Measurements from ENCODE around the gene PLCG2.
"Not testable (repeated sequence)": the region's sequence is repeated elsewhere in the genome, so short reads cannot be mapped to it uniquely, and the experiment has no call there.

The PLCG2 gene

GRCh38 chr16:81755915-81756614, 23.0 kb upstream of the PLCG2 start:
- DNase-seq = no peak

DNA sequence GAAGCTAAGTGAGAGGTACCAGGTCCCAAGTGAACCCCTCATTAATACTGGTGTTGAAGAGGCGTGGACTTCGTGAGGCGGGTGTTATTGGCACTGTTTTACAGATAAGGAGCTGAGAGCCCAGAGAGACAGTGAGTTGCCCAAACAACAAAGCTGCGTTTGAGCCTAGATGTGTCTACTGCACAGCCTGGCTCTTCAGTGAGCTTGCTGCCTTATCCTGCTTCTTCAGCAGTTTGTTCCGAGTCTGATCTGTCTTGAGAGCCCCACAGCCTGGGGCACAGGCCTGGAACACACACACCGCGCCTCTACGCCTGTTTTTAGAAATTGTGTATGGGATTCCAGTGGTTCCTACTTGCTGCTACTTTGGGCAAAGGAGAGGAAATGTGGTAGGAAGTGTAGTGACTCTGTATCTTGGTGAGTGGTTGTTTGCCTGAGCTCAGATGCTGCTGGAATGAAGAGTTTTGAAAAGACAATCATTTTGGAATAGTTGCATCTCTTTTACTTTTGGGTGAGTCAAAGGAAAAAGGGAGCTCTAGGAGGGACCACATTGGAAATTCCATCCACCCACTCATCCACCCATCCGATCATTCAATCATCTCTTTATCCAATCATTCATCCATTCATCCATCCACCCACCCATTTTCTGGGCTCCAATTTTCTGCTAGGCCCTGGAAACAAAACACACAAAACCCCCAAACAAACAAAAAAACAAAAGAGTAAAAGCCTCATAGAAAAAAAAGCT, 22.3 kb upstream of the PLCG2 start:
- no peak for DNase-seq

DNA sequence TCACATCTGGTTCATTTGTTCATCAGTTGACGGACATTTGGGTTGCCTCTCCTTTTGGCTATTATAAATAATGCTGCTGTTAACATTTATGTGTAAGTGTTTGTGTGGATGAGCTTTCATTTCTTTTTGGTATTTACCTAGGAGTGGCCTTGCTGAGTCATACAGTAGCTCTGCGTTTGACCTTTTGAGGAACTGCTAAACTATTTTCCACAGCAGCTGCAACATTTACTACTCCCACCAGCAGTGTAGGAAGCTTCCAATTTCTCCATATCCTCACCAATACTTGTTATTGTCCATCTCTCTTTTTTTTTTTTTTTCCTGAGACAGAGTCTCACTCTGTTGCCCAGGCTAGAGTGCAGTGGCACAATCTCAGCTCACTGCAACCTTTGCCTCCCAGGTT, 20.7 kb upstream of the PLCG2 start:
- no peak for DNase-seq

DNA sequence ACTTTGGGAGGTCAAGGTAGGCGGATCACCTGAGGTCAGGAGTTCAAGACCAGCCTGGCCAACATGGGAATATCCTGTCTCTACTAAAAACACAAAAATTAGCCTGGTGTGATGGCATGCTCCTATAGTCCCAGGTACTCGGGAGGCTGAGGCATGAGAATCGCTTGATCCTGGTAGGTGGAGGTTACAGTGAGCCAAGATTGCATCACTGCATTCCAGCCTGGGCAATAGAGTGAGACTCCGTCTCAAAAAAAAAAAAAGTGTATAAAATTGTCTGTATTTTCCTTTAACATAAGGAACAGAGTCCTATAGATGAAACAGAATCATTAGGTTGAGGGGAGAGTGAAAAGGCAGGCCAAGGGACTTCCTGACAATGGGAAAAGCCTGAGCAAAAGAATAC, 16.8 kb upstream of the PLCG2 start:
- DNase-seq = not testable (repeated sequence)

DNA sequence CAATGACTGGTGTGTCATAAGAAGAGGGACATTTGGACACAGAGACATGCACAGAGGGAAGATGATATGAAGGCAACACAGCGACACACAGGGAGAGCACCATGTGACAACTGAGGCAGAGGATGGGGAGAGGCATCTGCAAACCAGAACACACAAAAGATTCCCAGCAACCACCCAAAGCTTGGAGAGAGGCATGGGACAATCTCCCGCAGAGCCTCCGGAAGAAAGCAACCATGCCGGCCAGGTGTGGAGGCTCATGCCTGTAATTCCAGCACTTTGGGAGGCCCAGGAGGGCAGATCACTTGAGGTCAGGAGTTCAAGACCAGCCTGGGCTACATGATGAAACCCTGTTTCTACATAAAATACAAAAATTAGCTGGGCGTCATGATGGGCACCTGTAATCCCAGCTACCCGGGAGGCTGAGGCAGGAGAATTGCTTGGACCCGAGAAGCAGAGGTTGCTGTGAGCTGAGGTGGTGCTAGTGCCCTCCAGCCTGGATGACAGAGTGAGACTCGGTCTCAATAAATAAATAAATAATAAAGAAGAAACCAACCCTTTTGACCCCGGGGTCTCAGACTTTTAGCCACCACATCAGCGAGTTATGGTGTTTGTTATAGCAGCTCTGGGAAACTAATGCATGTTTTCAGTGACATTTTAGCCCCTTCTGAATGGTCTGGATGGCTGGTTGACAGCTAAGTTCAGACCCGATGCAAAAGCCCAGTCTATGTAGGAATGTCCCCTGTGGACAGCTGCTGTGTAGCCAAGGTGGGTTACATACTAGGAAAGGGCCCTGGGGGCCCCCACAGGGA, 13.8 kb upstream of the PLCG2 start:
- DNase-seq = no peak

GRCh38 chr16:81765969-81766368, 13.1 kb upstream of the PLCG2 start:
- no peak for DNase-seq

- no peak for DNase-seq
Observed at GRCh38 chr16:81767987-81768592, 11.0 kb upstream of the PLCG2 start.

DNA sequence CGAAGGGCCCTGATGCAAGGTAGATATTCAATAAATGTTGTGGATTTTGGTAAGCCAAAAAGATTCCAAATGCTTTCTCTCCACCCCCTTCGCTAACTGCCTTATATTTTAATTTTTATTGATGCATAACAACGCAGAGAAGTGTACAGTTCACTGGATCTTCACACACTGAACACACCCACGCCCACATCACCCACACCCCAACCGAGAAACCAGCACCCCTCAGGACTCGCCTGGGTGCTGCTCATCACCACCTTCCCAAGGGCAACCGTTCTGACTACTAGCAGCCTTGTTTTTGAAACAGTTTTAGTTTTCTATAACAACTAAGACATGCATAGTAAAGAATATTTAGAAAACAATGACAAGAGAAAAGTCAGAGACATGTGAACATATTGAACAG, 9.1 kb upstream of the PLCG2 start:
- no peak for DNase-seq

GRCh38 chr16:81774348-81774747, 4.7 kb upstream of the PLCG2 start:
- no peak for DNase-seq

GRCh38 chr16:81775570-81775969, 3.5 kb upstream of the PLCG2 start:
- DNase-seq = no peak

- no peak for DNase-seq
Observed at GRCh38 chr16:81778231-81778630, 860 bp upstream of the PLCG2 start.

GRCh38 chr16:81779536-81780320, 637 bp downstream of the PLCG2 start:
- DNase-seq = no peak

- DNase-seq = no peak
Observed at GRCh38 chr16:81780350-81780749, 1.3 kb downstream of the PLCG2 start.

DNA sequence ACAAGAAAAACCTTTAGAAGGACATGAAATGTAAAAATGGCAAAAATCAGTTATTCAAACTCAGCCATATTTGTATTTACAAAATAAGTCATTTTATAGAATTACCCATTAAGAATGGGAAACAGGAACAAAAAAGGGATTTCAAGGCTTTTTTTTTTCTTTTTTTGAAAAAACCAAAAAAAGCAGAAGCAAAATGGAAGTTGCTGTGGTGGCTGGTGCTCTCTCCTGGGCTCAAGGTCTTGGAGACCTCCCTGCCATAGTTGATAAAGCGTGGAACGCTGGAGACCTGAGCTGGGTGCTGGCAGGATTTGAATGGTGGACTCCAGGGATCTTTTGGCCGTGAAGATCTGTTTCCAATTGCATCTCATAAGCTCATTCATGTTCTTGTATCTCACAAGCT, 3.1 kb downstream of the PLCG2 start:
- no peak for DNase-seq

GRCh38 chr16:81784072-81784795, 5.1 kb downstream of the PLCG2 start:
- DNase-seq = no peak

DNA sequence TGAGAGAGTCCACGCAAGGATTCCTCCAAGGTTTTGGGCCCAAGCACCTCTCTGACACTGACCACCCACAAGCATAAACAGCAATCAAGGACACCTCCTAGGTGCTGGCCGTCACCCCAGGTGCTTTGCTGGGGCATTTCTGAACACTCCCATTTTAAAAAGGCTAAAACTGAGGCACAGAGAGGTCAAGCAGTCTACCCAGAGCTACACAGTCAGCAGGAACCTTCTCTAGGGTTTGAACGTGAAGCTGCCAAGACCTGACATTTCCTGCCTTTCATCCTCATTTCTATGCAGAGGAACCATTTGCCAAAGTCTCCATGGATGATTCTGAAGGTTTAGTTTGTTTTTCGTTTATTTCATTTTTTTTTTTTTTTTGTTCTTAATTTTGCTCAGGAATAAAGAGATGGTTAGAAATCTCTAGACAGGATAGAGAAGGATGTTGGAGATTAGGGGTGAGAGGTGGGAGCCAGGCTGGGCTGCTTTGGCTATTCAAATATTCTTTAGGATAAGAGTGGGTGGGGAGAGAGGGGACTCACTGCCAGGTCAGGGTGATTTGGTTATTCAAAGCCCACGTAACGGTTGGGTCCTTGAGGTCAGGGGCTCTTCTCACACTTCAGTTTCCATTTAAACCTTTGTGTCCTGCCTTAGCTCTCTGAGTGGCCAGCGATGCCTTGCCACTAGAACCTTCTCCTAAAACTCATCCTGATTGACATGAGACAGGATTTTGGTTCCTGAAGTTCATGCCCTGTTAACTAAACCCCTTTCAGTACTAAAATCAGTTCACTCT, 6.2 kb downstream of the PLCG2 start:
- DNase-seq = no peak

DNA sequence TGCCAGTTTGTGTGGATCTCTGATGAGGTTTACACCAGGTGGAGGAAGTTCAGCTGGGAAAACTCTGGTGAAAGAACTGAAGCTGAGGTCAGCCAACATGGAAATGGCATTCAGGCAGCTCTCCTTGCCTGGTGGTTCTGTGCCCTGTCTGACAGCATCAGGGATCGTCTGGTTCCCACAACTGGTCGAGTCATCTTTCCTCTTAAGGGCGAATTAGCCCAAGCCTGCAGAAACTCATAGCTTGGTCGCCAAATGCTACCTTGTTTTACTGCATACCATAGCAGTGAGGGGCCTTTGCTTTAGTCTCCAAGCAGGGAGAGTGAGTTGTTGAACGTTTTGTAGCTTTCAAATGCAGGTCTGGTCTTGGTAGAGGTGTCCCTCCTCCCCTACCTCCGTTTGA, 7.2 kb downstream of the PLCG2 start:
- DNase-seq = no peak

GRCh38 chr16:81786868-81787267, 7.8 kb downstream of the PLCG2 start:
- DNase-seq = no peak

GRCh38 chr16:81787659-81788058, 8.6 kb downstream of the PLCG2 start:
- DNase-seq = no peak

DNA sequence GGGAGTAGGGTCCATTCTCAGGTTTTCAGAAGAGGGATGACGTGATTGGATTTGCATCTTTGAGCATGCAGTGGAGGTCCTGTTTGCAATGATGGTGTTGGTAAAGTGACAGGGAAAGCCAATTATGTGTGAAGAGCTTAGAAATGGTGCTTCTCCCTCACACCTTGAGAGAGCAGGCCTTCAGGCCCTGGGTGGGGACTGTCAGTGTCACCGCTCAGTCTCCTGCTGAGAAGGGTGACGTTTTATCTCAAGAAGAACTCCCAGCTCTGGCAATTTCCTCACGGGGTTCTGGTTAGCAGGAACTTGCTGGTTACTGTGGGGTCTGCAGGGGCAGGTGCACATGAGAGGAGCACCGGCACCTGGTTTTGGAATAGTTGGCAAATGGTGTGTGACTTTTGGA, 11.2 kb downstream of the PLCG2 start:
- DNase-seq = no peak

DNA sequence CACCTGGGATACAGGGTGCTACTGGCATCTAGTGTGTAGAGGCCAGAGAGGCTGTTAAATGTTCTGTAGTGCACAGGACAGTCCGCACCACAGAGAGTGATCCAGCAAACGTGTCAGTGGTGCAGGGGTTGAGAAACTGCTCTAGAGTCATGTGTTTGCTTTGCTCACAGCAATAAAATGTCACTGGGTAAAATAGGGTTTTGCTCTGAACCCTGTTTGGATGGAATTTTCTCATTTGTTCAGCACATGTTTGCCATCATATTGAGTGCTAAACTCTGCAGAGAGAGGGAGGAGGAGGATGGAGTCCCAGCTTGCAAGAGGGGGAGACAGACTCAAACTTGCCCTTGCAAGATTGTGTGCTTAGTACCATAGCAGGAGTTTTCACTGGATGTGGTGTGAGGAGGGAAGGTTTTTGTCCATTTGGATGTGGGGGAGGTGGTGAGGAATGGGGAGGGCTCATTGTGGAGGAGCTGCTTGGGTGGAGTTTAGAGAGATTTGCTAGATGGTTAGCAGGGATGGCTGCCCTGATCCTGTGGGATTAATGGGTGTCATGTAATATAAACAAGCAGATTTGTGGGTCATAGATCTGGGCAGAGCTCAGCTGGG, 11.8 kb downstream of the PLCG2 start:
- no peak for DNase-seq
